ENCODE measurements around the gene SBNO1.

Gene SBNO1

DNA sequence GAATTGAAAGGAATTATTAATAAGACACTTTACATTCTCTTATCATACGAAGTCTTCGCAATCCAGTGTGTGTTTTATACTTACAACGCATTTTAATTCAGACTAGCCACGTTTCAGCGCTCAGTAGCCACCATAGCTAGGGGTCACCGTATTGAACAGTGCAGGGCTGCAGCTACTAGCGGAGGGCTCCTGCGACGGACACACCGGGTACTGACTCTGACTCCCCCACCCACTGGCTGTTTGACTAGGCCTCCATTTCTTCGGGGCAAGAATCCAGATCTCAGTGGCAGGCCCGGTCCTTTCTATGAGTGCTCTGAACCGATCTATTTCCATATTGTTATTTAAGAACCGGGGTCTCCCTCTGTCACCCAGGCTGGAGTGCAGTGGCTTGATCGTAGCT lies 91.5 kb downstream of the SBNO1 start:
- H3K4me3 Mint-ChIP-seq, result peak overlapping the region in 1 of 2 donors; percentile 48
- ATAC-seq (no peak), DNase-seq (no peak)
- H3K4me1 Mint-ChIP-seq, result peaks cover 33% of the 10 kb centered on the region
- no peaks in the 10 kb centered on the region for H3K9me3 Mint-ChIP-seq
- H3K27ac Mint-ChIP-seq, result peak overlapping the region in 1 of 2 donors; percentile 13
- no peaks in the 10 kb centered on the region for H3K27me3 Mint-ChIP-seq

DNA sequence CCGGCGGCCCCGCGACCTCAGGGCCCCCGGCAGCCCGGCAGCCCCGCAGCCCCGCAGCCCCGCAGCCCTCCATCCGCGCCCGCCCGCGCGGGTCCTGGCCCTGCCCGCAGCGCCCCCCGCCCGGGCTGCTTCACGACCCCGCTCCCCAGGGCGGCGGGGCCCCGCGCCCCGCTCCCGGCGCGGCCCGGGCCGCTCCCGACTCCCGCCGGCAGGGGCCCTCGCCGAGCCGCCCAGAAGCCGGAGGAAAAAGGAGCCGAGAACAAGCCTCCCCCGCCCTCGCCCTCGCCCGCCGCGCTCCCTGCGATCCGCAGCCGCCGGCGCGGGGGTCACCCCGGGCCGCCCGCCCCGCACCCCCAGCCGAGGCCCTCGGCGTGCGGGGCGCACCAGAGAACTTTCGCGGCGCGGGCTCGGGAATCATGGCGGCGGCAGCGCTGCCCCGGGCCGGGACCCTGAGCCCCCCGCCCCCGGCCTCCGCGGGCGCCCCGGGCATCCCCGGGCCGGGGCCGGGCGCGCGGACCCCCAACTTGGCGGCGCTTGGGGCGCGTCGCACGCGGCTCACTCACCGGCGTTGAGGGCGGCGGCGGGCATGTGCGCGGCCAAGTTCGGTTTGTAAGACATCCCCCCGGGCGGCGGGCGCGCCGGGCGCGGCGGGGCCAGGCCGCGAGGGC lies 93.5 kb downstream of the SBNO1 start:
- H3K27ac Mint-ChIP-seq, result no peak overlapping the region
- H3K4me3 Mint-ChIP-seq, result no peak overlapping the region
- no peaks in the 10 kb centered on the region for H3K9me3 Mint-ChIP-seq
- no peaks in the 10 kb centered on the region for H3K27me3 Mint-ChIP-seq
- ATAC-seq (peak; percentile 74), DNase-seq (peak; percentile 79 to 82)
- H3K4me1 Mint-ChIP-seq, result peaks cover 36% of the 10 kb centered on the region

DNA sequence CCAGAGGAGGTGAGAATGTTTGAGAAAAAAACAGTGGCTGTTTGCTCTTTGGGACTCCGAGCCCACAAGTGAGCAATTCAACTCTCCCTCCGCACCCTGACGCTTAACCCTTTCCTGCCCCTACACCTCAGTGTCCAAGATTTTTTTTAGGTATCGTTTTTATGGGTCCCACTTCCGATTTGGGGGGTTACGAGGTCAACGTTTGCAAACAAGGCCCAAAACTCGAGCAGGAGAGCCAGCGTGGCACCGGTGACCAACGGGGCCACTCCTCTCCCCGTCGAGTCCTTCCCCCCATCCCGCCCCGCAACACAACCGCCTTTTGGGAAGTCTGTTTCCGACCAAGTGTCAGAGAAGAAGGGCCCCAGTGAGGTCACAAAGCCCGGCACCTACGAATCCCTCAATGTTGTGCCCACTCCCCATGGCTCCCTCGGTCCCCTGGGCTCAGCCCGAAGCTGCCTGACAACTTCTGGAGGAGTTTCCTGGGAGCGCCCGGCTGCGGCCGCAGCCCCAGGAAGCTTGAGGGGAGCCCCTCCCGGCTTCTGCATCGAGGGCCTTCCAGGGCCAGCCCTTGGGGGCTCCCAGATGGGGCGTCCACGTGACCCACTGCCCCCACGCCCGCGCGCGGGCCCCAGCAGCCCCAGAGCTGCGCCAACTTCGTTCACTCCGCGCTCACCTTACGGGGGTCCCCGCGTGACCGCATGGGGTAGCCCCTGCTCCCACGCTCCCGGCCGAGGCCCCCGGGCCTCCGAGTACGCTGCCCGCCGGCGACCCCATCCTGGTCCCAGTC lies 94.2 kb downstream of the SBNO1 start:
- peaks cover 36% of the 10 kb centered on the region for H3K4me1 Mint-ChIP-seq
- H3K27me3 Mint-ChIP-seq, result no peaks in the 10 kb centered on the region
- DNase-seq (peak; percentile 34 to 37), ATAC-seq (peak; percentile 22)
- H3K9me3 Mint-ChIP-seq, result no peaks in the 10 kb centered on the region
- H3K4me3 Mint-ChIP-seq, result peak overlapping the region; percentile 91
- peak overlapping the region; percentile 91 to 94 for H3K27ac Mint-ChIP-seq

DNA sequence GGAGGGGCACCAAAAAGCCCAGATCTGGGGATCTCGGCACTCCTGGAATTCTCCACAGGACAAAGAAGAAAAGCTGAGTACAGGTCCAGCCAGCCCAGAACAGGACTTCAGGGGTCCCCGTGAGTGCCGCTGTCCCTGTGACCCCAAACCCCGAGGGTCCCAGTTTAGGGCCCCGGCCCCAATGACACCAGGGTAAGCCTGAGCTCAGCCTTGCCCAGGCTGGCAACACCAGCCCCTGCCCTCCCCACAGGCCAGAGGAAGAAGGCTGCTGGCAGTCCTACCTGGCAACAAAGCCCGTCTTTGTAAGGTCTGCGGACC lies 94.8 kb downstream of the SBNO1 start:
- H3K9me3 Mint-ChIP-seq, result no peaks in the 10 kb centered on the region
- H3K27me3 Mint-ChIP-seq, result no peaks in the 10 kb centered on the region
- peak overlapping the region; percentile 91 to 94 for H3K27ac Mint-ChIP-seq
- H3K4me1 Mint-ChIP-seq, result peaks cover 36% of the 10 kb centered on the region
- DNase-seq (no peak), ATAC-seq (peak; percentile 2)
- peak overlapping the region; percentile 91 for H3K4me3 Mint-ChIP-seq

DNA sequence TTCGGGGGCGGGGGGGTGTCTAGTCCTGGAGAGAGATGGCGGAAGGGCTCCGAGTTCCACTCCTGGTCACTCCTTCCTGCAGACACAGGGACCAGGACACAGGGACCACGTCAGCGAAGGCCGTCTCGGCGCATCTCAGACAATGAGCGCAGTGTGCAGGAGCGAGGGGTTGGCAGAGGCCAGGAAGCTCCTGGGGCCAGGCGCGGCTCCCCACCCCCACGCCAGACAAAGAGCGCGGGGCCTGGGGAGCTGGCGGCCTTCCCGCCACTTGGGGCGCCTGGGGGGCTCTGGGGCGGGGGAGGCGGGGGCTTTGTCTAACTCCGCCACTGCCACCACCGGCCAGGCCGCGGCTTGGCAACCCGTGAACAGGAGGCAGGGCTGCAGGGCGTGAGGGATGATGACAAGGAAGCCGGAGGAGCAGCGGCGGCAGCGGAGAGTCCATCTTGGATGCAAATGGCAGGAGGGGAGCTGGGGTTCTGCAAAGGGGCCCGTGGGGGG lies 95.2 kb downstream of the SBNO1 start:
- peak; percentile 54 to 68 for DNase-seq

DNA sequence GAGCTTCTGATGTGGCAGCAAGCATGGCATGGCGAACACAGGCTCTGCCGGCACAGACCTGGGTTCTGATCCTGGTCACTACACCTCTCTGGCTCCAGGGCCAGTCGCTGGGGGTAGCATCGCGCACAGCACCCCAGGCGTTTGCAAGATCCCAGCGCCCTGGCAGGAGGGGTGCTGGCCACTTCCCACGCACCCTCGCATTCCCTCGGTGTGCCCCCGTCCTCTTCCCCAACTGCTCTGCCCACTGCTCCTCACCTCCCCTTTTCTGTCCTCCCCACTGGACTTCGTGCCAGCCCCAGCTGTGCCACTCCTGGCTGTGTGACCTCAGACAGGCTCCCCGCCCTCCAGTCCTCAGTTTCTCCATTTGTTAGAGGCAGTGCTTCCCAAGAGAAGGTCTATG lies 95.8 kb downstream of the SBNO1 start:
- Mint-ChIP-seq H3K27ac (peak overlapping the region in 1 of 2 donors; percentile 55), H3K27me3 (no peaks in the 10 kb centered on the region), H3K9me3 (no peaks in the 10 kb centered on the region), H3K4me1 (peaks cover 36% of the 10 kb centered on the region), H3K4me3 (peak overlapping the region; percentile 91)
- DNase-seq (no peak), ATAC-seq (no peak)

More for the DNA sequence above, 95.2 kb downstream of the SBNO1 start:
- Mint-ChIP-seq H3K4me3 (peak overlapping the region; percentile 91), H3K27me3 (no peaks in the 10 kb centered on the region), H3K4me1 (peaks cover 36% of the 10 kb centered on the region), H3K27ac (peak overlapping the region; percentile 91 to 94), H3K9me3 (no peaks in the 10 kb centered on the region)
- ATAC-seq, result peak; percentile 47

DNA sequence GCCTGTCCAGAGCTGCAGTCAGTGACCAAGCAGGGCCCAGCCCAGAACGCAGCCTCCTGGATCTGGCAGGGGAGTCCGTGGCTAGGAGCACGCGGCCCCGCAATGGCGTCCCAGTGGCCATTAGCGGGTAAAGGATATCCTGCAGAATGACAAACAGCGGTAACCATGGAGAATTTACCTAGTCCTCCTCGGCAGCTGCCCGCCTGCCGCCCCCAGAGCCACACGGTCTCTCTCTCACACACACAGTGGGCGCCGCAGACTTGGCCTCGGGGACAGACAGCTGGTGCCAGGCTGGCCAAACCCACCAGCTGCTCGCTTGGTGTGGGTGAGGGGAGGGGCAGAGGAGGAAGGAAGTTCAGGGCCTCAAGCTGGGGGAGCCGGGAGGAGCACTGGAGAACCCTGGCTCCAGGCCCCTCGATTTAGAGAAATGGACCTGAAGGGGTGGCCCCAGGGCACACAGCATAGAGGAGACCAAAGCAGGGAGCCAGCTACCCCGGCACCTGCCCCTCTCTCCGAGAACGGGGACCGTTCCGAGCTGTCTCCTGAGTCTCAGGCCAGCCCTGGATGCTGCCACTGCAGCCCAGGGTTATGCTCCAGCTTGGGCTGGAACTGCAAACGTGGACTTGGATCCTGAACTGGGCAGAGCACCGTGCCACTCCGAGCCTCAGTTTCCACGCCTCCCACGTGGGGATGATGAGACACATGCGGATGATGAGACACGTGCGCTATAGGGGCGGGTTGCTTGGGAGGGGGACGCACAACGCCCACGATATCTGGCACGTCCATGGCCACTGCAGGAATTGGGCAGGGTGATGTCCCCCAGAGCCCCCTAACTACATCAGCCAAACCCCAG lies 96.4 kb downstream of the SBNO1 start:
- H3K4me3 Mint-ChIP-seq, result peak overlapping the region; percentile 69 to 91
- no peak for ATAC-seq

DNA sequence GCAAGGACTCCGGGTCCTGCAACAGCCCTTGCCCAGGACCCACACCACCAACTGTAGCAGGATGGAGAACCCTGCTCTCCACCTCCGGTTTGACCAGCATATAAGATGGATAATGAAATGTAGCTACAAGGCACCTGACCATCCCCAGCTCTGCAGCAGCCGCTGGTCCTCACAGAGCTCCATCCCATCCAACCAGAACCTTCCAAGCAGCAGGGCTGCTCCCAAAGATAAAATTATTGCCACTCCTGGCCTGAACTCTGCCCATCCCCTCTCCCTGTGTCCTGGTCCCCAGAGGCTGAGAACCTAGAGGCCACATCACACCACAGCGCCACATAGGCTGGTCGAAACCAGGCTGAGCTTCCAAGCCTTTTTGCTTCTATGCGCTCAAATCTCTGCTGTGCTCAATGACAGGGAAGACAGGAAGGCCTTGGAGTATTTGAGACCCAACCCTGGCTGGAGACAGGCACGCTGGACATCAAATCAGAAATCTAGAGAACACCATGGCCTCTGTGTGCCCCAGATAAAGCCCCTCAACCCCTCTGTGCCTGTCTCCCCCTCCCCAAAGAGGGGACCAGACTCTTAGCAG lies 97.2 kb downstream of the SBNO1 start:
- ATAC-seq (no peak), DNase-seq (no peak)
- Mint-ChIP-seq H3K27ac (peak overlapping the region in 1 of 2 donors; percentile 43), H3K27me3 (no peaks in the 10 kb centered on the region), H3K9me3 (no peaks in the 10 kb centered on the region), H3K4me1 (peaks cover 34% of the 10 kb centered on the region), H3K4me3 (no peak overlapping the region)

More for the DNA sequence above, 96.4 kb downstream of the SBNO1 start:
- H3K27me3 Mint-ChIP-seq, result no peaks in the 10 kb centered on the region
- H3K4me1 Mint-ChIP-seq, result peaks cover 36% of the 10 kb centered on the region
- H3K9me3 Mint-ChIP-seq, result no peaks in the 10 kb centered on the region
- peak overlapping the region; percentile 63 to 90 for H3K27ac Mint-ChIP-seq
- no peak for DNase-seq

DNA sequence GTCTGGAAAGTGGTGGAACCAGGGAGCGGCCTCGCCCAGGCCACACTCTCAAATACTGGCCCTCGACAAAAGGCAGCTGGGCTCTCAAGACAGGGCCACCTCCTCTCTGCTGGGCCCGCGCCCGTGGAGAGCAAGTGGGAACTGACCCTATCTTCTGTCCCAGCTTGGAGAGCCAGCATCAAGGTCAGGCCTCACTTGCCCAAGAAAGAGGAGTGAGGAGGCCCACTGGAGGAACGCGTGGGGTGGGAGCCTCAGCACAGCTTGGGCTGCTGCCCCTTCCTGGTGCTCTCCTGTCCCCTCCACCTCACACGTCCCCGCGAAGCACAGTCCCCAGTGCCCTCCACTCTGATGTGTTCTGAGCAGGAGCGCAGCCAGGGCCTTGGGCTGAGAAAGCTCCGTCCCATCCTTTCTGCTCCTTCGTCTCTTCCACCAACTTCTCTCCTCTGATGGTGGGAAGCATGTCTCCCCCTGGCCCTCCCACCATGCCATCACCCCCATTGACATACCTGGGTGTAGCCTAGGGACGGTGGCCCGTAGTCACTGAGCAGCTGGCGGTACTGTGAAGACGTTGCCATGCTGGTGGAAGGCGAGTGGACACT lies 97.9 kb downstream of the SBNO1 start:
- Mint-ChIP-seq H3K4me3 (no peak overlapping the region), H3K27me3 (no peaks in the 10 kb centered on the region), H3K4me1 (peaks cover 30% of the 10 kb centered on the region), H3K27ac (peak overlapping the region in 1 of 2 donors; percentile 43), H3K9me3 (no peaks in the 10 kb centered on the region)
- no peak for DNase-seq
- ATAC-seq, result no peak

DNA sequence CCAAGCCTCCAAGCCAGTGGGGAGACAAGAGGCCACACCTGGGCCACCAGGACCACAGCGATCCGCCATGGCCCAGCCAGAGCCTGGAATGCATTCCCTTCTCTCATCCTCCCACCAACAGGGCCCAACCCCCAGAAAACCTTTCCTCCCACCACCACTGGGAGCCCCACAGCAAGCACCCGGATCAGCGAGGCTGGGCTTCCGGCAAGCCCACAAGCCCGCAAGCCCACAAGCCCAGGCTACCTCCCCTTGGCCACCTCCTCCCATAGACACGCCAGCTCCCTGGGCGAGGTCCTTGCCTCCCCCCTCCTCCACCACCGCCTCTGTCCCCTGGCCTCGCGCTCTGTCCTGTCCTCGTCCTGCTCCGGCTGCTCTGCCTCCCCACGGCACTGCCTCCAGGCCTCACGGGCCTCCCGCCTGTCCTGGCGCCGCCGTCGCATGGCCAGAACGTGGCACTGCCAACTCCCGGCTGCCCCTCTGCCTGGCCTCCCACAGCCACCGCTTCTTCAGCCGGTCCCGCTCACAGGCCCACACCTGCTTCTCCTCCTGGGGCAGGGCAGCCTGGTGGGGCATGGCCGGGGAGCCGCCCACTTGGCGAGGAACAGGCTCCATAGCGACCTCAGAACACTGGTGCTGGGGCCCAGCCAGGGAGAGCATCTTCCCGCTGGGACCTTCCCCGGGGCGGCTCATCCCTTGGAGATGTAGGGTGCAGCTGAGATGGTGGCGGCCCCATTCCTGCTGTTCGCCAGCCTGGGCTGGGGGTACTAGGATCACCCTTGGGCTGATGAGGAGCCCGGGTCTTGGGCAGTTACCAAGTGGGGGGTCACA lies 98.6 kb downstream of the SBNO1 start:
- no peak overlapping the region for H3K27ac Mint-ChIP-seq
- no peak overlapping the region for H3K4me3 Mint-ChIP-seq
- H3K27me3 Mint-ChIP-seq, result no peaks in the 10 kb centered on the region
- no peak for DNase-seq
- peaks cover 30% of the 10 kb centered on the region for H3K4me1 Mint-ChIP-seq
- no peak for ATAC-seq
- no peaks in the 10 kb centered on the region for H3K9me3 Mint-ChIP-seq

DNA sequence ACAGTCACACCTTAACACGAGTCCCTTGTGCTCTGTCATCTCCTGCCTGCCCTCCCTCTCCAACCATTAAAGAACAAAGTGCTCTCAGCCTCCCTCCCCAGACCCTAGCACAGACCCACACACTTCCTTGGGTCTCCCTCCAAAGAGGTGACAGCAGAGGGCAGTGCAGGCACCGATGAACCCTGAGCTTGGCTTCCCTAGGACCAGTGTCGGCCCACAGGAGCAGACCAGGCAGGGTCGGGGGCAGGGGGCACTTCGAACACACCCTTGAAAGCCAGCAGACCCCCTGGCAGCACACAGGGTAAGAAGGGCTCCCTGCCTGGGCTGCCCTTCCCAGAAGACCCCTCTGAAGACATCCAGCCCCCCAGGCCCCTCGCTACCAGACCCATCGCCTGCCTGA lies 100.0 kb downstream of the SBNO1 start:
- Mint-ChIP-seq H3K4me1 (peaks cover 21% of the 10 kb centered on the region), H3K27me3 (no peaks in the 10 kb centered on the region), H3K27ac (peak overlapping the region in 1 of 2 donors; percentile 63), H3K4me3 (no peak overlapping the region), H3K9me3 (no peaks in the 10 kb centered on the region)
- ATAC-seq, result peak; percentile 47
- peak in 1 of 2 donors; percentile 37 for DNase-seq

DNA sequence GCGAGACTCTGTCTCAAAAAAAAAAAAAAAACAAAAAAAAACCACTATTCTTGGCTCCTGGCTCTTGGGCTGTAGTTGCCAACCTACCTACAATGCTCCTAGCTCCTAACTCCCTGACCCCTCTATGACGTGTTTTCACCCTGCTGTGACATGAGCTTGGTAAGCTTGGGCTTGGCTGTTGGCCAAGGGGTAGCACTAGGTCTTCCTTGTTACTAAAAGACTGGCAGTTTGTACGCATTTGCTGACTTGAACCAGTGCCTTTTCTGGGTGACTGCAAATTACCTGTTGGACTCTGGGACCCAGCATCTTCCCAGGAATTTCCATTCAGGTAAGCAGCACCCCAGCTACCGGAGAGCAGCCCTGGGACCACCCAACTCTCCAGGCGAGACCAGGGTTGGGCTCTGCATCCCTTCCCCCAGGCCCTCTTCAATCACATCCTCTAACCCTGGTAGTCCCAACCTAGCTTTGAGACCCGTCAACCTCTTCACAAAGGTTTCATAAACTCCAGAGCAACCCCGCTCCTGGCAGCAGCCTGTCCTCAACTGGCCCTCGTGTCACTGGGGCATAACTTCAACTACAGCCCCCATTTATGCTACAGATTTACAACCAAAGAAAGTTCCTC lies 101.3 kb downstream of the SBNO1 start:
- ATAC-seq, result no peak
- DNase-seq, result no peak
- Mint-ChIP-seq H3K9me3 (no peaks in the 10 kb centered on the region), H3K4me3 (no peak overlapping the region), H3K27ac (no peak overlapping the region), H3K4me1 (peaks cover 15% of the 10 kb centered on the region), H3K27me3 (no peaks in the 10 kb centered on the region)

DNA sequence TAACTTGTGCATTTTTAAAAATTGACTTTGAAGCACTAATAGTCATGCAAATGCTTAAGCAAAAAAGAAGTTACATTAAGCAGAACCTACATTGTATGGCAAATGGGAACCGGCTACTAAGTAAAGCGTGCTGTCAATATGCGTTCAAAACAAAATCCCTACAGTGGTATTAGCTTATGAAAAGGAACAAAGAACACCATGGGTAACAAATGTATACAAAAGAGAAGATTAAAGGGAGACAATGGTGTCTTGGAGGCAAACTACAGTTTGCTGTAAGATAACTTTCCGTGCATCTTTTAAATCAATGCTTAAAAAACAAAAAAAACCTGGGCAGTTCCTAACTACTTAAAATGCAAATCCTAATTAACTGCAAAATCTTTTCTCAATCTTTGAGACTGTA lies 103.5 kb downstream of the SBNO1 start:
- no peak overlapping the region for H3K27ac Mint-ChIP-seq

DNA sequence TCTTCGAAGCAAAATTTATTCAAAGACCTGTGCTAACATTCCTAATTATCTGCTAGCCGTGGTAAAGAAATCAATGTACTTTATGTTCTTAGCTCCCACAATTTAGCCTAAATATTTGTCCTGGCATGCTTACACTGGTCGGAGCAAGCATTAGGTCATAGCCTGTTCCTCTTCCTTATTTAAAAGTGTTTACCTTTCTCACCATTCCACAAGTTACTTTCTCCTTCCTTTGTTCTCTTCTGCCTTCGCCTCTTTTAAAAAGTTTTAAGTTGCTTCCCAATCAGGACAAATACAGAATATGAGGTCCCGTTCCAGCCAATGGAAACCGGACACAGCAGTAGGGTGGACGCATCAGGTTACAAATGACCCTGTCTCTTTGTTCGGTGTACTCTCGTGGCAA lies 104.6 kb downstream of the SBNO1 start:
- Mint-ChIP-seq H3K4me1 (peaks cover 7% of the 10 kb centered on the region), H3K9me3 (no peaks in the 10 kb centered on the region), H3K27ac (peak overlapping the region; percentile 20 to 69), H3K4me3 (no peak overlapping the region), H3K27me3 (no peaks in the 10 kb centered on the region)
- DNase-seq, result no peak
- no peak for ATAC-seq

More for the DNA sequence above, 103.5 kb downstream of the SBNO1 start:
- peaks cover 7% of the 10 kb centered on the region for H3K4me1 Mint-ChIP-seq
- no peak for DNase-seq
- no peaks in the 10 kb centered on the region for H3K27me3 Mint-ChIP-seq
- H3K4me3 Mint-ChIP-seq, result no peak overlapping the region
- no peaks in the 10 kb centered on the region for H3K9me3 Mint-ChIP-seq
- ATAC-seq, result no peak

Measured in stimulated activated naive CD8-positive, alpha-beta T cell treated with anti-CD3 and anti-CD28 coated beads, Interleukin-15, amount 100 ng/mL, for 72 hours (primary cell).